CD4-positive, alpha-beta T cell (primary cell): ENCODE measurements around the gene MTHFD1L. TPM values are rescaled to one million over a fixed set of nuclear protein-coding genes. Genes with fewer than 3 reads are reported as not detected.

ENCODE experiments used
- ATAC-seq: fragments of 200-7000 bp; cut with Tn5 transposase; one replicate; pipeline ENCODE4 v1.10.0; 2022; ENCODE audit warnings: mild to moderate bottlenecking; ENCODE audit not compliant: poor library complexity
- CTCF ChIA-PET: fragments of 350-600 bp; sonication (Branson Sonifier 250); formaldehyde crosslinking; loops from one replicate; lab custom pipeline; 2021; ENCODE audit warnings: antibody characterized with exemption, inconsistent platforms; lab: Charles Lee
- POLR2A ChIA-PET: fragments of 350-600 bp; sonication (Branson Sonifier 250); formaldehyde crosslinking; loops from one replicate; lab custom pipeline; 2021; ENCODE audit warnings: antibody characterized with exemption, inconsistent platforms; lab: Charles Lee
- DNase-seq, 14 experiments: peaks; one replicate each; pipeline ENCODE4 v3.0.0-alpha.2; 2013 to 2020; ENCODE audit warnings: mixed read lengths in 2 of 14
- H3K27ac ChIP-seq, 2 donors: one replicate each; pipeline versions ENCODE4 v1.5.1 to v1.7.0; 2013; ENCODE audit warnings: low read length in 2 of 2, low read depth in 1 of 2, mild to moderate bottlenecking in 1 of 2
- H3K27me3 ChIP-seq, 2 experiments: 1 replicate in 1 of 2; 2 replicates in 1 of 2; pipeline versions ENCODE4 v1.6.1 to v1.7.0; 2013; ENCODE audit warnings: low read length in 2 of 2, control low read depth in 1 of 2, mild to moderate bottlenecking in 1 of 2, moderate library complexity in 1 of 2; ENCODE audit not compliant: insufficient read depth in 2 of 2, control insufficient read depth in 1 of 2
- H3K36me3 ChIP-seq: one replicate; pipeline ENCODE4 v1.6.1; 2013; ENCODE audit warnings: low read length, control low read depth; ENCODE audit not compliant: insufficient read depth
- H3K4me1 ChIP-seq: one replicate; pipeline ENCODE4 v1.6.1; 2013; ENCODE audit warnings: low read length, control low read depth; ENCODE audit not compliant: insufficient read depth
- H3K4me3 ChIP-seq: one replicate; pipeline ENCODE4 v1.5.1; 2013; ENCODE audit warnings: mild to moderate bottlenecking, low read length, moderate library complexity
- H3K9me3 ChIP-seq, 2 experiments: 1 replicate in 1 of 2; 2 replicates in 1 of 2; pipeline versions ENCODE4 v1.6.1 to v1.7.0; 2013; ENCODE audit warnings: low read length in 2 of 2, mild to moderate bottlenecking in 2 of 2, control low read depth in 1 of 2, moderate library complexity in 1 of 2; ENCODE audit not compliant: control insufficient read depth in 1 of 2, insufficient read depth in 1 of 2
- H3K27ac Mint-ChIP-seq: one replicate; pipeline ENCODE4 v1.8.0; 2020; ENCODE audit warnings: mixed read lengths
- H3K27me3 Mint-ChIP-seq: one replicate; pipeline ENCODE4 v1.8.0; 2021; ENCODE audit warnings: mixed read lengths
- H3K36me3 Mint-ChIP-seq: one replicate; pipeline ENCODE4 v1.8.0; 2021; ENCODE audit warnings: low read depth, mixed read lengths
- H3K4me1 Mint-ChIP-seq: one replicate; pipeline ENCODE4 v1.8.0; 2021; ENCODE audit warnings: low read depth, mixed read lengths
- H3K4me3 Mint-ChIP-seq: one replicate; pipeline ENCODE4 v1.8.0; 2020; ENCODE audit warnings: mild to moderate bottlenecking, mixed read lengths
- H3K9me3 Mint-ChIP-seq: one replicate; pipeline ENCODE4 v1.8.0; 2020; ENCODE audit warnings: mixed read lengths
- intact Hi-C, 2 experiments: fragments of 100-400 bp; cut with DNase I in 1 of 2; cut with micrococcal nuclease in 1 of 2; formaldehyde crosslinking; loops; one replicate each; pipeline versions ENCODE4 v1.15.1 to v1.9.0; 2023 to 2025; cut with DNase I, micrococcal nuclease
- total RNA-seq, 174 experiments: library from RNA in 2 of 174; stranded (reverse) in 2 of 174; gene quantifications; one replicate each; pipeline ENCODE4 v1.2.3 and lab custom pipeline; 2021 to 2026
- TF ChIP-seq, protein P1 (sequence below): fragments of 200-600 bp; IDR thresholded peaks from one replicate; pipeline ENCODE4 v1.8.0; 2022; ENCODE audit warnings: antibody characterized with exemption, mild to moderate bottlenecking

Gene MTHFD1L
- total RNA-seq, 2 experiments from 2014 or later, result 8.8 to 9.7 TPM

GRCh38 chr6:151103266-151103665, 237.8 kb downstream of the MTHFD1L start:
- ChIA-PET POLR2A (no interaction called here), CTCF (no interaction called here)
- Mint-ChIP-seq H3K36me3 (peaks cover 5% of the 10 kb centered on the region), H3K27me3 (no peaks in the 10 kb centered on the region), H3K4me3 (no peak overlapping the region), H3K4me1 (no peaks in the 10 kb centered on the region), H3K9me3 (no peaks in the 10 kb centered on the region), H3K27ac (no peak overlapping the region)
- Histone ChIP-seq H3K27ac (no peak overlapping the region), H3K9me3 (no peaks in the 10 kb centered on the region), H3K4me1 (no peaks in the 10 kb centered on the region), H3K4me3 (no peak overlapping the region), H3K27me3 (no peaks in the 10 kb centered on the region), H3K36me3 (no peaks in the 10 kb centered on the region)
- intact Hi-C loops, result no loop called here
- DNase-seq, result no peak
- ATAC-seq, result no peak
- TF ChIP-seq, protein P1, sequence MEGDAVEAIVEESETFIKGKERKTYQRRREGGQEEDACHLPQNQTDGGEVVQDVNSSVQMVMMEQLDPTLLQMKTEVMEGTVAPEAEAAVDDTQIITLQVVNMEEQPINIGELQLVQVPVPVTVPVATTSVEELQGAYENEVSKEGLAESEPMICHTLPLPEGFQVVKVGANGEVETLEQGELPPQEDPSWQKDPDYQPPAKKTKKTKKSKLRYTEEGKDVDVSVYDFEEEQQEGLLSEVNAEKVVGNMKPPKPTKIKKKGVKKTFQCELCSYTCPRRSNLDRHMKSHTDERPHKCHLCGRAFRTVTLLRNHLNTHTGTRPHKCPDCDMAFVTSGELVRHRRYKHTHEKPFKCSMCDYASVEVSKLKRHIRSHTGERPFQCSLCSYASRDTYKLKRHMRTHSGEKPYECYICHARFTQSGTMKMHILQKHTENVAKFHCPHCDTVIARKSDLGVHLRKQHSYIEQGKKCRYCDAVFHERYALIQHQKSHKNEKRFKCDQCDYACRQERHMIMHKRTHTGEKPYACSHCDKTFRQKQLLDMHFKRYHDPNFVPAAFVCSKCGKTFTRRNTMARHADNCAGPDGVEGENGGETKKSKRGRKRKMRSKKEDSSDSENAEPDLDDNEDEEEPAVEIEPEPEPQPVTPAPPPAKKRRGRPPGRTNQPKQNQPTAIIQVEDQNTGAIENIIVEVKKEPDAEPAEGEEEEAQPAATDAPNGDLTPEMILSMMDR, result no peak

DNA sequence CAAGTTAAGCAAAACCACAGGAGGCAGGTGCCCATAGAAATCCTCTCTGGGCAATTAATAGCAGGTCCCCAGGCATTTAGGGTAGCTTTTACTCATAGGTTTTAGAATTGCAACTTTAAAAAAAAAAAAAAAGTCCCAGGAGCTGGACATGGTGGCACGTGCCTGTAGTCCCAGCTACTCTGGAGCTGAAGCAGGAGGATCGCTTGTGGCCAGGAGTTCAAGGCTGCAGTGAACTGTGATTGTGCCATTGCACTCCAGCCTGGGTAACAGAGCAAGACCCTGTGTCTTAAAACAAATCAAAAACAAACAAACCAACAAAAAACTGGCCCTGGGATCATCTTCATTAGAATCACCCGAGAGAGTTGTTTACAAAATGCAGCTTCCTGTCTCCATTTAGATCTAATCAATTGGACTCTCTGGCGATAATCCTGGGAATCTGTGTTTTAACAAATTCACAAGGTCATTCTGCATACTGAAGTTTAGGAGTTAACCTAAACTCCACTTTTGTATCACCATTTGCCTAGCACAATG, 242.5 kb downstream of the MTHFD1L start:
- Histone ChIP-seq H3K27me3 (no peaks in the 10 kb centered on the region), H3K9me3 (no peaks in the 10 kb centered on the region), H3K4me3 (no peak overlapping the region), H3K36me3 (no peaks in the 10 kb centered on the region), H3K4me1 (no peaks in the 10 kb centered on the region), H3K27ac (no peak overlapping the region)
- CTCF ChIA-PET, result interaction anchor here (0.7 kb wide), 1 partner anchor 342 kb away, joined by 3 read pairs; no protein-coding TSS in a partner anchor
- Mint-ChIP-seq H3K27ac (no peak overlapping the region), H3K36me3 (no peaks in the 10 kb centered on the region), H3K27me3 (peaks cover 13% of the 10 kb centered on the region), H3K4me1 (no peaks in the 10 kb centered on the region), H3K9me3 (no peaks in the 10 kb centered on the region), H3K4me3 (no peak overlapping the region)
- intact Hi-C loops, result no loop called here
- DNase-seq (no peak), ATAC-seq (no peak)
- POLR2A ChIA-PET, result no interaction called here
- TF ChIP-seq, protein P1, result no peak

DNA sequence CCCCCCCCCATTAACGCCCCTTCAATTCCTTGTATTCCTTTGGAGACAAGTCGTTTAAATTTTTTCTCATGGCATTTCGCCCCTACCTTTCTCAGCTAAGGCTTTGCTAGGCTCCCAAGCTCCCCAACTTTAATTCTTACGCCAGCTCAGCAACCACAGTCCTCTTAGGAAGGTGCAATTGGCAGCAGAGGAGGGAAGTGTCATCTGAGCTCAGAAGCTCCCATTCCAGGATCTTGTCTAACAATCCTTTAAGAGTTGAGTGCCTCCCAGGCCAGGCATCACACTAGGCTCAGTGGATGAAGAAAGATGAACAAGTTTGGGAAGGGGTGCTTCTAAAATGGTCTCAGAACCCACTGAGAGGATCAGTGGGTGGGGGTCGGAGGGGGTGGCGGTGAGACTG, 243.0 kb downstream of the MTHFD1L start:
- DNase-seq (no peak), ATAC-seq (no peak)
- Mint-ChIP-seq H3K27ac (no peak overlapping the region), H3K4me1 (no peaks in the 10 kb centered on the region), H3K9me3 (no peaks in the 10 kb centered on the region), H3K4me3 (no peak overlapping the region), H3K27me3 (peaks cover 13% of the 10 kb centered on the region), H3K36me3 (no peaks in the 10 kb centered on the region)
- TF ChIP-seq, protein P1, result no peak
- intact Hi-C loops, result no loop called here
- ChIA-PET POLR2A (no interaction called here), CTCF (interaction anchor here (0.7 to 1.2 kb wide), 2 partner anchors 9 to 342 kb away, joined by 3 read pairs; no protein-coding TSS in a partner anchor)
- no peaks in the 10 kb centered on the region for H3K36me3 ChIP-seq
- no peak overlapping the region for H3K27ac ChIP-seq
- no peaks in the 10 kb centered on the region for H3K4me1 ChIP-seq
- no peak overlapping the region for H3K4me3 ChIP-seq
- H3K9me3 ChIP-seq, result no peaks in the 10 kb centered on the region
- H3K27me3 ChIP-seq, result no peaks in the 10 kb centered on the region
